ENCODE data around the gene EVC.

EVC gene

GRCh38 chr4:5759236-5760075 lies 48.5 kb downstream of the EVC start:
- no peak for DNase-seq (ENCODE audit: low read depth)

GRCh38 chr4:5760246-5760645 lies 49.2 kb downstream of the EVC start:
- H3K4me3 ChIP-seq (ENCODE audit: low read depth, low read length): no peak overlapping the region
- TF ChIP-seq CTCF (IDR thresholded peaks at IDR 0.05; ENCODE audit: low read depth, low read length, missing control alignments): no peak
- no peak for DNase-seq (ENCODE audit: low read depth)

More at GRCh38 chr4:5759236-5760075, 48.5 kb downstream of the EVC start:
- H3K4me3 ChIP-seq (ENCODE audit: low read depth, low read length): no peak overlapping the region
- no peak for TF ChIP-seq CTCF (IDR thresholded peaks at IDR 0.05; ENCODE audit: low read depth, low read length, missing control alignments)

- no peak for DNase-seq (ENCODE audit: low read depth)
- no peak for TF ChIP-seq CTCF (IDR thresholded peaks at IDR 0.05; ENCODE audit: low read depth, low read length, missing control alignments)
- H3K4me3 ChIP-seq (ENCODE audit: low read depth, low read length): no peak overlapping the region
These were observed 50.0 kb downstream of the EVC start for GRCh38 chr4:5760936-5761480.

GRCh38 chr4:5770051-5770450 lies 59.0 kb downstream of the EVC start:
- no peak for TF ChIP-seq CTCF (IDR thresholded peaks at IDR 0.05; ENCODE audit: low read depth, low read length, missing control alignments)
- DNase-seq (ENCODE audit: low read depth): no peak
- no peak overlapping the region for H3K4me3 ChIP-seq (ENCODE audit: low read depth, low read length)

GRCh38 chr4:5772528-5773270 lies 61.7 kb downstream of the EVC start:
- H3K4me3 ChIP-seq (ENCODE audit: low read depth, low read length): no peak overlapping the region
- DNase-seq (ENCODE audit: low read depth): no peak
- no peak for TF ChIP-seq CTCF (IDR thresholded peaks at IDR 0.05; ENCODE audit: low read depth, low read length, missing control alignments)

GRCh38 chr4:5773271-5773555 lies 62.2 kb downstream of the EVC start:
- no peak for TF ChIP-seq CTCF (IDR thresholded peaks at IDR 0.05; ENCODE audit: low read depth, low read length, missing control alignments)
- DNase-seq (ENCODE audit: low read depth): no peak
- no peak overlapping the region for H3K4me3 ChIP-seq (ENCODE audit: low read depth, low read length)
